OCI-LY7 (cell line): ENCODE data around the gene MBTD1. TPM values are rescaled to one million over a fixed set of nuclear protein-coding genes. Genes with fewer than 3 reads are reported as not detected.
"Not testable (repeated sequence)": the region's sequence is repeated elsewhere in the genome, so short reads cannot be mapped to it uniquely, and the experiment has no call there.

ENCODE experiments used
- BruUV-seq: library from RNA; stranded (reverse); fragments of 400-500 nt; replicated peaks from 2 replicates; lab custom pipeline; 2021; lab: Mats Ljungman, UMichigan
- CTCF ChIA-PET: fragments of 300-600 bp; sonication (Branson Sonifier 250); formaldehyde crosslinking; loops from one replicate; lab custom pipeline; 2022; ENCODE audit warnings: antibody characterized with exemption; ENCODE audit not compliant: unreplicated experiment; lab: Charles Lee
- POLR2A ChIA-PET: fragments of 300-600 bp; sonication (Branson Sonifier 250); formaldehyde crosslinking; loops from one replicate; lab custom pipeline; 2022; ENCODE audit warnings: antibody characterized with exemption; lab: Charles Lee
- DNase-seq: peaks from one replicate; pipeline ENCODE4 v3.0.0-alpha.2; 2015; ENCODE audit warnings: low spot score
- H2AFZ ChIP-seq: fragments of 200-600 bp; sonication (generic), shearing (Covaris generic); 2 replicates; pipeline ENCODE4 v1.6.1; 2014; ENCODE audit warnings: mild to moderate bottlenecking, antibody characterized with exemption, low read length, moderate library complexity
- H3K27ac ChIP-seq: fragments of 200-600 bp; sonication (generic); 2 replicates; pipeline ENCODE4 v1.5.1; 2014; ENCODE audit warnings: mixed run types, low read depth, mild to moderate bottlenecking, moderate library complexity, low read length, inconsistent platforms; ENCODE audit not compliant: poor library complexity, severe bottlenecking
- H3K36me3 ChIP-seq: fragments of 200-600 bp; sonication (generic); 2 replicates; pipeline ENCODE4 v1.6.1; 2014; ENCODE audit warnings: mild to moderate bottlenecking, antibody characterized with exemption, low read length, moderate library complexity, mixed read lengths; ENCODE audit not compliant: insufficient read depth
- H3K4me1 ChIP-seq: fragments of 200-600 bp; sonication (generic); 2 replicates; pipeline ENCODE4 v1.5.1; 2014; ENCODE audit warnings: mild to moderate bottlenecking, low read length; ENCODE audit not compliant: insufficient read depth, poor library complexity, severe bottlenecking
- H3K4me2 ChIP-seq: fragments of 200-600 bp; sonication (generic); 2 replicates; pipeline ENCODE4 v1.6.1; 2014; ENCODE audit warnings: mild to moderate bottlenecking, low read length
- H3K4me3 ChIP-seq: fragments of 200-600 bp; sonication (generic); 2 replicates; pipeline ENCODE4 v1.5.1; 2014; ENCODE audit warnings: mild to moderate bottlenecking, low read depth, low read length; ENCODE audit not compliant: poor library complexity, severe bottlenecking
- H3K79me2 ChIP-seq: fragments of 200-600 bp; sonication (generic); 2 replicates; pipeline ENCODE4 v1.6.1; 2016; ENCODE audit warnings: low read depth, mild to moderate bottlenecking, low read length, moderate library complexity, mixed read lengths; ENCODE audit not compliant: insufficient read depth
- H3K9me2 ChIP-seq: fragments of 200-600 bp; sonication (generic); 2 replicates; pipeline ENCODE4 v1.6.1; 2016; ENCODE audit warnings: mild to moderate bottlenecking, low read length, mixed read lengths; ENCODE audit not compliant: insufficient read depth
- H3K9me3 ChIP-seq: fragments of 200-600 bp; sonication (generic); 2 replicates; pipeline ENCODE4 v1.6.1; 2014; ENCODE audit warnings: mild to moderate bottlenecking, mixed run types, low read length, mixed read lengths
- H4K20me1 ChIP-seq: fragments of 200-600 bp; sonication (generic); 2 replicates; pipeline ENCODE4 v1.6.1; 2014; ENCODE audit warnings: mild to moderate bottlenecking, antibody characterized with exemption, low read length, moderate library complexity, mixed read lengths; ENCODE audit not compliant: insufficient read depth
- EZH2phosphoT487 ChIP-seq: fragments of 200-600 bp; sonication (generic); IDR thresholded peaks from 2 replicates; pipeline ENCODE4 v1.6.1; 2018; ENCODE audit warnings: low read depth, borderline replicate concordance, mild to moderate bottlenecking, mixed run types, antibody characterized with exemption, low read length, moderate library complexity, mixed read lengths
- intact Hi-C: fragments of 100-400 bp; cut with micrococcal nuclease; formaldehyde crosslinking; loops from one replicate; pipeline ENCODE4 v1.10.0; 2022; ENCODE audit not compliant: unreplicated experiment
- total RNA-seq, 2 experiments: library from RNA; depleted of rRNA in 1 of 2; stranded (reverse); fragments of >200 nt in 1 of 2; shearing (Covaris generic) in 1 of 2; gene quantifications; 2 replicates each; pipeline ENCODE4 v1.2.3, GENCODE V29; 2014 to 2022
- TF ChIP-seq, protein P1 (sequence below): fragments of 200-600 bp; sonication (generic); conservative IDR thresholded peaks from 2 replicates; pipeline ENCODE4 v1.5.1; 2014; ENCODE audit warnings: mild to moderate bottlenecking, antibody characterized with exemption, low read length, moderate library complexity, mixed read lengths

Gene MBTD1
- total RNA-seq, 2 experiments from 2014 or later, result 17.3 to 39.1 TPM

DNA sequence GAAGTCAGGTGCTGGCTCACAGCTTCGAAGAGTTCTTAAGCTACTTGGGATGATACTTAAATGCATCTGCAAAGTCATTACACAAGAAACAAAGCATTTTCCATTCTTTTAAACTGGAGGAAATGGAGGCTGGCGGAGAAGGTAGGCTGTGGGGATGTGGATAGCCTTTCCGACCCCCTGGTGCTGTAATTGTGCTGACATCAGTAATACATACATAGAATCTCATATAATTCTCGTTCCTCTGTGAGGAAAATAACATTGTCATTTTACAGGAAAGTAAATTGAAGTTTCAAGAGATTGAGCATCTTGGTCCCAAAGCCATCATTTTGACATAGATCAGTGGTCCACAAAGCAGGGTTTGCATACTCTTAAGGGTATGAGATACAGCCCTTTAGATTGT lies 40.0 kb upstream of the MBTD1 start:
- Histone ChIP-seq H3K36me3 (peaks cover 47% of the 10 kb centered on the region; the same call in 1 of the 2 replicates), H3K27ac (no peak overlapping the region), H3K4me3 (no peak overlapping the region), H3K79me2 (no peaks in the 10 kb centered on the region), H3K9me2 (no peaks in the 10 kb centered on the region), H2AFZ (no peak overlapping the region), H3K4me1 (no peaks in the 10 kb centered on the region), H3K9me3 (no peaks in the 10 kb centered on the region), H3K4me2 (no peak overlapping the region), H4K20me1 (no peaks in the 10 kb centered on the region)
- TF ChIP-seq, protein P1, sequence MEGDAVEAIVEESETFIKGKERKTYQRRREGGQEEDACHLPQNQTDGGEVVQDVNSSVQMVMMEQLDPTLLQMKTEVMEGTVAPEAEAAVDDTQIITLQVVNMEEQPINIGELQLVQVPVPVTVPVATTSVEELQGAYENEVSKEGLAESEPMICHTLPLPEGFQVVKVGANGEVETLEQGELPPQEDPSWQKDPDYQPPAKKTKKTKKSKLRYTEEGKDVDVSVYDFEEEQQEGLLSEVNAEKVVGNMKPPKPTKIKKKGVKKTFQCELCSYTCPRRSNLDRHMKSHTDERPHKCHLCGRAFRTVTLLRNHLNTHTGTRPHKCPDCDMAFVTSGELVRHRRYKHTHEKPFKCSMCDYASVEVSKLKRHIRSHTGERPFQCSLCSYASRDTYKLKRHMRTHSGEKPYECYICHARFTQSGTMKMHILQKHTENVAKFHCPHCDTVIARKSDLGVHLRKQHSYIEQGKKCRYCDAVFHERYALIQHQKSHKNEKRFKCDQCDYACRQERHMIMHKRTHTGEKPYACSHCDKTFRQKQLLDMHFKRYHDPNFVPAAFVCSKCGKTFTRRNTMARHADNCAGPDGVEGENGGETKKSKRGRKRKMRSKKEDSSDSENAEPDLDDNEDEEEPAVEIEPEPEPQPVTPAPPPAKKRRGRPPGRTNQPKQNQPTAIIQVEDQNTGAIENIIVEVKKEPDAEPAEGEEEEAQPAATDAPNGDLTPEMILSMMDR, result no peak
- no peak for TF ChIP-seq EZH2phosphoT487
- DNase-seq, result no peak
- intact Hi-C loops, result loop anchor here (2.0 to 10.0 kb wide), 2 partner anchors 67 to 235 kb away; no protein-coding TSS in a partner anchor
- BruUV-seq, result no TSS peak
- ChIA-PET POLR2A (no interaction called here), CTCF (no interaction called here)

GRCh38 chr17:51298508-51299371 lies 38.9 kb upstream of the MBTD1 start:
- ChIA-PET CTCF (no interaction called here), POLR2A (interaction anchor here (0.6 kb wide), 2 partner anchors 10 to 41 kb away, joined by 3 to 4 read pairs; no protein-coding TSS in a partner anchor)
- Histone ChIP-seq H2AFZ (no peak overlapping the region), H3K27ac (no peak overlapping the region), H3K4me1 (no peaks in the 10 kb centered on the region), H3K4me2 (no peak overlapping the region), H4K20me1 (no peaks in the 10 kb centered on the region), H3K9me2 (no peaks in the 10 kb centered on the region), H3K4me3 (no peak overlapping the region), H3K36me3 (peaks cover 55% of the 10 kb centered on the region), H3K79me2 (no peaks in the 10 kb centered on the region), H3K9me3 (no peaks in the 10 kb centered on the region)
- BruUV-seq, result no TSS peak
- intact Hi-C loops, result loop anchor here (2.0 to 10.0 kb wide), 2 partner anchors 68 to 236 kb away; no protein-coding TSS in a partner anchor
- no peak for TF ChIP-seq EZH2phosphoT487
- TF ChIP-seq, protein P1, result peak; percentile 86
- peak; percentile 55 for DNase-seq

DNA sequence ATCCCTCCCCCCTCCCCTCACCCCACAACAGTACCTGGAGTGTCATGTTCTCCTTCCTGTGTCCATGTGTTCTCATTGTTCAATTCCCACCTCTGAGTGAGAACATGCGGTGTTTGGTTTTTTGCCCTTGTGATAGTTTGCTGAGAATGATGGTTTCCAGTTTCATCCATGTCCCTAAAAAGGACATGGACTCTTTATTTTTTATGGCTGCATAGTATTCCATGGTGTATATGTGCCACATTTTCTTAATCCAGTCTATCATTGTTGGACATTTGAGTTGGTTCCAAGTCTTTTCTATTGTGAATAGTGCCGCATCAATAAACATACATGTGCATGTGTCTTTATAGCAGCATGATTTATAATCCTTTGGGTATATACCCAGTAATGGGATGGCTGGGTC lies 34.5 kb upstream of the MBTD1 start:
- H3K4me3 ChIP-seq, H3K27ac ChIP-seq, H3K4me2 ChIP-seq, H4K20me1 ChIP-seq, CTCF ChIA-PET, H3K9me3 ChIP-seq, H3K4me1 ChIP-seq, H2AFZ ChIP-seq, DNase-seq, H3K9me2 ChIP-seq, POLR2A ChIA-PET, BruUV-seq, H3K79me2 ChIP-seq: not testable (repeated sequence)
- H3K36me3 ChIP-seq, result peaks cover 90% of the 10 kb centered on the region
- intact Hi-C loops, result loop anchor here (10.0 kb wide), 1 partner anchor 240 kb away; no protein-coding TSS in a partner anchor
